Skin epidermis (tissue), 12 donors: Measurements from ENCODE around the gene CRY2.
A peak's percentile ranks its signal among the peaks of the same experiment; 100 is the strongest.

Experiments used
- H3K27ac ChIP-seq, 21 experiments: fragments of 200-600 bp; sonication (generic) in 11 of 21; one replicate each; pipeline ENCODE4 v1.5.0; 2020; ENCODE audit warnings: mild to moderate bottlenecking in 3 of 21, inconsistent platforms in 2 of 21, moderate library complexity in 2 of 21
- H3K4me3 ChIP-seq, 7 experiments: fragments of 200-600 bp; sonication (generic) in 2 of 7; one replicate each; pipeline ENCODE4 v1.5.0; 2020; ENCODE audit warnings: inconsistent platforms in 2 of 7, mild to moderate bottlenecking in 2 of 7, moderate library complexity in 1 of 7

The CRY2 gene

DNA sequence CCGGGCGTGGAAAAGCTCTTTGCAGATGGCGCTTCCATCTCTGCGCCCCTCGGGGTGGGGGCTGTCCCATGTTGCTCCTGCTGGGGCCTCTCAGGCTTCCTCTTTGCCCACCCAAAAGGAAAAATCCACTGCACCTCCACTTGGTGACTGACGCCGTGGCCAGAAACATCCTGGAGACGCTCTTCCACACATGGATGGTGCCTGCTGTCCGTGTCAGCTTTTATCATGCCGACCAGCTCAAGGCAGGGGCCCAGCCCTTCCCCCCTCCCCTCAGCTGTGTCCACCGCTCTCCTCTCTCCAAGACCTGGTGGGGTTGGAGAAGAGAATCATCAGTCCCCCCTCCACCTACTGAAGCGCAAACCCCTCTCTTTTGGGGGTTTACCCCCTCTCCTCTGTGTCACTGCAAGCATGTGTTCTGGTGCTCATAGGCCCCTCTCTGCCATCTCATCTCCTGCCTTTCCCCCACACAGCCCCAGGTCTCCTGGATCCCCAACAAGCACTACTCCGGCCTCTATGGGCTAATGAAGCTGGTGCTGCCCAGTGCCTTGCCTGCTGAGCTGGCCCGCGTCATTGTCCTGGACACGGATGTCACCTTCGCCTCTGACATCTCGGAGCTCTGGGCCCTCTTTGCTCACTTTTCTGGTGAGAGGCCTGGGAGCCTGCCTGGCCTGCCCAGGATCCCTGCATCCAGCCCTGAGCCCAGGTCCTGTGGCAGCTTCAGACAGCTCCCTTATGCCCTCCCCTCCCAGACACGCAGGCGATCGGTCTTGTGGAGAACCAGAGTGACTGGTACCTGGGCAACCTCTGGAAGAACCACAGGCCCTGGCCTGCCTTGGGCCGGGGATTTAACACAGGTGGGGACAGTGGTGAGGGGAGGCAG lies 77.0 kb downstream of the CRY2 start:
- Histone ChIP-seq H3K4me3 (peak overlapping the region in 1 of 7 experiments; percentile 59), H3K27ac (no peak overlapping the region)

DNA sequence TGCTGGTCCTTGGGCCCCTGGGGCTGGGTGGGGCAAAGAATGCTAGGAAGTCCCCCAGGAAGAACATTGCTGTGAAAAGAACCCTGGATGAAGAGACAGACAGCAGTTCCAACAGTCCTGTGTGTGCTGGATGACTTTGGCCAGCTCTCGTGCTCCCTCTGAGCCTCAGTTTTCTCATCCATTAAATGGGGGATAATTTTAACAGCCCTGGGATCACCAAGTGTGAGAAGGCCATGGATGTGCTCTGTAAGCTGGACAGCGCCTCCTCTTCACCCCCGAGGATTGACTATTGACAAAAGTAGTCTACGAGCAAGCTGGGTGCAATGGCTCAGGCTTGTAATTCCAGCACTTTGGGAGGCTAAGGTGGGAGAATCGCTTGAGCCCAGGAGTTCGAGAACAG lies 77.7 kb downstream of the CRY2 start:
- no peak overlapping the region for H3K27ac ChIP-seq

DNA sequence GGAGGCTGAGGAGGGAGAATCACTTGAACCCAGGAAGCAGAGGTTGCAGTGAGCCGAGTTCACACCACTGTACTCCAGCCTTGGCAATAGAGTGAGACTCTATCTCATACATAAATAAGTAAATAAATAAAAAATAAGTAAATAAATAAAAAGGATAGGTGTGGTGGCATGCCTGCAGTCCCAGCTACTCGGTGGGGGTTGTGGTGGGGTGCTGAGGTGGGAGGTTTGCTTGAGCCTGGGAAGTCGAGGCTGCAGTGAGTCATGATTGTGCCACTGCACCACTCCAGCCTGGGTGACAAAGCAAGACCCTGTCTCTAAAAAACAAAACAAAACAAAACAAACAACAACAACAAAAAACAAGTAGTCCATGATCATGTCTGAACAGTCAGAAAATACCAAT lies 78.3 kb downstream of the CRY2 start:
- H3K27ac ChIP-seq: no peak overlapping the region
- no peak overlapping the region for H3K4me3 ChIP-seq

More for the DNA sequence above, 77.7 kb downstream of the CRY2 start:
- H3K4me3 ChIP-seq: no peak overlapping the region

- Histone ChIP-seq H3K4me3 (no peak overlapping the region), H3K27ac (no peak overlapping the region)
These were observed 78.7 kb downstream of the CRY2 start for GRCh38 chr11:45926001-45926401.

DNA sequence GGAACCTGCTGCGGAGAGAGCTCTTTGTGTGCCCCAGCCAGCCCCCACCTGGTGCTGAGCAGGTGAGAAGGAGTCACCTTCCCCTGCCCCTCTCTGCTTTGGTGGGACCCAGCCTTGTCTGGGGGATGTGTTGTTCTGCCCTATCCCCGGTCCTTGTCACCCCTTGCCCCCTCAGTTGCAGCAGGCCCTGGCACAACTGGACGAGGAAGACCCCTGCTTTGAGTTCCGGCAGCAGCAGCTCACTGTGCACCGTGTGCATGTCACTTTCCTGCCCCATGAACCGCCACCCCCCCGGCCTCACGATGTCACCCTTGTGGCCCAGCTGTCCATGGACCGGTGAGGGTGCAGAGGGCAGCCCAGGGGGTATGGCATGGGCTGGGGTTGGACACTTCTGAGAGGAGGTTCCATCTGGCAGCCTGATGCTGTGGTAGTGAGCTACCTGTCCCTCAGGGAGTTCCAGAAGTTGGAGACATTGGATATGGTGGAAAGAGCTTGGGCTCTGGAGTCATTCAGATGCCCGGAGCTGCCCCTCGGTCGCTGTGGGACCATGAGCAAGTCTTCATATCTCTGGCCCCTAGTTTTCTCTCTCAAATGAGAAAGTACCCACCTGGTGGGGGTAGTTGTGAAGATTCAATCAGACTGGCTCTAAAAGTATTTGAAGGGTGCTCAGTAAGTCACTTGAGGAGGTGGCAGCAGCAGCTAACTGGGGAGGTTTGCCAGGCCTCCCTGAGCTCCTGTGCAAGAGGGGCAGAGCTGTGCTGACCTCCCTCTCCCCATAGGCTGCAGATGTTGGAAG lies 79.5 kb downstream of the CRY2 start:
- H3K4me3 ChIP-seq: no peak overlapping the region
- H3K27ac ChIP-seq: peak overlapping the region in 1 of 21 experiments; percentile 16

DNA sequence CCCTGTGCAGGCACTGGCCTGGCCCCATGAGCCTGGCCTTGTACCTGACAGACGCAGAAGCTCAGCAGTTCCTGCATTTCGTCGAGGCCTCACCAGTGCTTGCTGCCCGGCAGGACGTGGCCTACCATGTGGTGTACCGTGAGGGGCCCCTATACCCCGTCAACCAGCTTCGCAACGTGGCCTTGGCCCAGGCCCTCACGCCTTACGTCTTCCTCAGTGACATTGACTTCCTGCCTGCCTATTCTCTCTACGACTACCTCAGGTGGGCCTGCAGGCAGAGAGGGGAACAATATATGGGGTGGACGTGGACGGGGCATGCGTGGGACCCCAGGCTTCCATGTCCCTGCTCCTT lies 80.0 kb downstream of the CRY2 start:
- Histone ChIP-seq H3K27ac (peak overlapping the region in 1 of 21 experiments; percentile 16), H3K4me3 (no peak overlapping the region)

- no peak overlapping the region for H3K4me3 ChIP-seq
- peak overlapping the region in 7 of 21 experiments; percentile 1 to 94 (median 46) for H3K27ac ChIP-seq
These were observed 80.6 kb downstream of the CRY2 start for GRCh38 chr11:45927684-45928413.

DNA sequence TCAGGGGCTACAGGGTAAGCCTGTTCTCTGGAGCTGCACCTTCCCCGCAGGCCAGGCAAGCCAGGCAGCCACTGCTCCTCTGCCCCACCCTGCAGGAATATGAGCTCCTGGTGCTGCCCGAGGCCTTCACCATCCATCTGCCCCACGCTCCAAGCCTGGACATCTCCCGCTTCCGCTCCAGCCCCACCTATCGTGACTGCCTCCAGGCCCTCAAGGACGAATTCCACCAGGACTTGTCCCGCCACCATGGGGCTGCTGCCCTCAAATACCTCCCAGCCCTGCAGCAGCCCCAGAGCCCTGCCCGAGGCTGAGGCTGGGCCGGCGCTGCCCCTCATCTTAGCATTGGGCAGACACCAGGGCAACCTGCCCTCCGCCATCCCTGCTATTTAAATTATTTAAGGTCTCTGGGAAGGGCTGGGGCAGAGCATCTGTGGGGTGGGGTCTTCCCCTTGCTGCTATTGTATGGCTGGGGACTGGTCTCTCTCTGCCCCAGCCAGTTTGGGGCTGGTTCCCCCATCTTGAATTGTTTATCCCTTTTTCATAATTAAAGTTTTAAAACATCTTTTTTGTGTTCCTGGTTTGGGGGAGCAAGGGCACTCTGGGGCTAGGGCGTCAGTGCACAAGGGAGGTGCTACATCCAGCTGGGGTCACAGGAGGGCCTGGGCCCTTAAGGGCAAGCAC lies 81.4 kb downstream of the CRY2 start:
- Histone ChIP-seq H3K27ac (peak overlapping the region in 11 of 21 experiments; percentile 1 to 94 (median 46)), H3K4me3 (no peak overlapping the region)

DNA sequence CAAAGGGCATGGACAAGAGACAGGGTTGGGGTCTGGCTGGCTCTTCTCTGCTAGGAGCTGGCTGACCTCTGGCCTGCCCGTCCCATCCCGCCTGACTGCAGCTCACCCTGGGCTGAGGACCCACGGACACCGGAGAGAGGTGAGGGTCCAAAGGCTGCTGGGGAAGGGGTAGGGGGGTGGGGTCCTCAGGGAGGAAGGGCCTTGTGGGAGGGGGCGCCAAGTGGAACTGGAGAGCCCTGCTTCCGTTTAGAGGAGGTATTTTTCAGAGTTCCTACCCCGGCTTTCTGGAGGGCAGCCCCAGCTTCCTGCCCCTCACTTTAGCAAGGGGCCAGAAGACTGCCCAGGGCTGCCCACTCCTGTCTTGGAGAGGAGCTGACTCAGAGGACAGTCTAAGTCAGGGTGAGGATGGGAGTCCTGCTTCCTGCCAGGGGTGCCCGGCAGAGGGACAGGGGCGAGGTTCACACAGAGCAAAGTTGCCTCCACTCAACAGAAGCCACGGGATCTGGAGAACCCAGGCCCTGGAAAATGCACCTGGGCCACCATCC lies 82.3 kb downstream of the CRY2 start:
- Histone ChIP-seq H3K27ac (peak overlapping the region in 19 of 21 experiments; percentile 4 to 94 (median 60)), H3K4me3 (peak overlapping the region in 1 of 7 experiments; percentile 5)

GRCh38 chr11:45930031-45930794 lies 82.9 kb downstream of the CRY2 start:
- H3K27ac ChIP-seq: peak overlapping the region in 20 of 21 experiments; percentile 23 to 94 (median 64)
- H3K4me3 ChIP-seq: peak overlapping the region in 1 of 7 experiments; percentile 9

- peak overlapping the region in 19 of 21 experiments; percentile 22 to 94 (median 68) for H3K27ac ChIP-seq
These were observed 83.8 kb downstream of the CRY2 start for GRCh38 chr11:45930951-45931570.

DNA sequence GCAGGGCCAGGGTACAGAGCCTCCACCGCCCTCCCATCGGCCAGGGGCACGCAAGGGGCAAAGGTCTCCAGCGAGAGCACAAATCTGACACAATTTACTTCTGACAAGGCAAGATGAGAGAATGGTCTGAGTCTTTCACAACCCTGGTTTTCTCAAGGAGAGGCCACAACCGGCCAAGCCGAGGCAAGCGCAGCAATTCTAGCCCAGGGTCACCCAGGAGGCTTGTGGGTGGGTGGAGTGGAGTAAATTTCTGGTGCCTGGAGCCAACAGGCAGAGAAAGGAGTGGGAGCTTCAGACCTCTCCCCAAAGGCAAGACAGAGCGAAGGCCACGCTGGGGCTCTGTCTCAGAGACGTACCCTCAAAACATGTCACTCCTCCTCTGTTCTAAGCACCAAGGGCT lies 84.5 kb downstream of the CRY2 start:
- Histone ChIP-seq H3K27ac (peak overlapping the region in 17 of 21 experiments; percentile 39 to 94 (median 68)), H3K4me3 (peak overlapping the region in 2 of 7 experiments; percentile 9 to 31)

More at GRCh38 chr11:45930951-45931570, 83.8 kb downstream of the CRY2 start:
- peak overlapping the region in 1 of 7 experiments; percentile 9 for H3K4me3 ChIP-seq

DNA sequence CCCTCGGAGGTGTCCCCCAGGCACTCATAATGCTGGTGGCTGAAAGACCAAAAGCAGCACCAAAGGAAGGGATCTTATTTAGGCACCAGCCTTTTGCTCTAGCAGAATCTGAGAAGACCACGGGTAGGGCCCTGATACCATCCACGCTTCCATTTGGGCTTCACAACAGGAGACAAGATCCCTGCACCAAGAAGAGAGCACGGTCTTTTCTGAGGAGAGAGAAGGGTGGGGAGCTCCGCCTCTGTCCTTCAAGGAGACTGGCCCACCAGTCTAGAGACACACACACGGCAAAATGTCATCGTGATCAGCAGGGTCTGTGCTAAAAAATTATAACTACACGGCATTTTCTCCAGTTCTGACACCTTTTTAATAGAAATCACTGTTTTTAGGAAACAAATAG lies 84.9 kb downstream of the CRY2 start:
- H3K4me3 ChIP-seq: peak overlapping the region in 2 of 7 experiments; percentile 9 to 31
- peak overlapping the region in 16 of 21 experiments; percentile 39 to 94 (median 72) for H3K27ac ChIP-seq
